SHP77 treated with DMSO at 0.1 percent for 48 hours (cell line): ENCODE measurements around the gene SPTAN1.
A peak's percentile ranks its signal among the peaks of the same experiment; 100 is the strongest.

Experiments
- DNase-seq: peaks from one replicate; lab custom pipeline; 2025; lab: John Stamatoyannopoulos, UW

Gene SPTAN1

GRCh38 chr9:128600099-128600498 lies 47.7 kb downstream of the SPTAN1 start:
- no peak for DNase-seq

- DNase-seq: no peak
Measured at GRCh38 chr9:128603697-128604096, 51.3 kb downstream of the SPTAN1 start.

- peak; percentile 97 for DNase-seq
Measured at GRCh38 chr9:128607642-128608350, 55.4 kb downstream of the SPTAN1 start.

- no peak for DNase-seq
Measured at GRCh38 chr9:128610897-128611296, 58.5 kb downstream of the SPTAN1 start.

GRCh38 chr9:128611600-128612394 lies 59.4 kb downstream of the SPTAN1 start:
- DNase-seq: no peak

- DNase-seq: no peak
Measured at GRCh38 chr9:128614728-128615127, 62.3 kb downstream of the SPTAN1 start.

GRCh38 chr9:128615571-128615970 lies 63.2 kb downstream of the SPTAN1 start:
- no peak for DNase-seq

GRCh38 chr9:128617943-128618342 lies 65.6 kb downstream of the SPTAN1 start:
- DNase-seq: no peak

- no peak for DNase-seq
Measured at GRCh38 chr9:128619127-128619526, 66.7 kb downstream of the SPTAN1 start.

- no peak for DNase-seq
Measured at GRCh38 chr9:128619779-128620178, 67.4 kb downstream of the SPTAN1 start.

- no peak for DNase-seq
Measured at GRCh38 chr9:128621730-128622455, 69.5 kb downstream of the SPTAN1 start.

GRCh38 chr9:128624566-128624965 lies 72.2 kb downstream of the SPTAN1 start:
- DNase-seq: no peak

GRCh38 chr9:128625391-128626146 lies 73.2 kb downstream of the SPTAN1 start:
- DNase-seq: no peak

- no peak for DNase-seq
Measured at GRCh38 chr9:128626181-128626580, 73.8 kb downstream of the SPTAN1 start.

- no peak for DNase-seq
Measured at GRCh38 chr9:128627127-128627715, 74.8 kb downstream of the SPTAN1 start.

- no peak for DNase-seq
Measured at GRCh38 chr9:128627906-128628305, 75.5 kb downstream of the SPTAN1 start.

- DNase-seq: no peak
Measured at GRCh38 chr9:128628471-128629048, 76.2 kb downstream of the SPTAN1 start.

GRCh38 chr9:128629136-128629535 lies 76.7 kb downstream of the SPTAN1 start:
- DNase-seq: no peak

- DNase-seq: no peak
Measured at GRCh38 chr9:128629852-128630545, 77.6 kb downstream of the SPTAN1 start.

- no peak for DNase-seq
Measured at GRCh38 chr9:128631636-128632035, 79.2 kb downstream of the SPTAN1 start.

GRCh38 chr9:128632066-128632465 lies 79.7 kb downstream of the SPTAN1 start:
- no peak for DNase-seq
